Measurements from ENCODE around the gene MPC1L.
A peak's percentile ranks its signal among the peaks of the same experiment; 100 is the strongest.

MPC1L gene

DNA sequence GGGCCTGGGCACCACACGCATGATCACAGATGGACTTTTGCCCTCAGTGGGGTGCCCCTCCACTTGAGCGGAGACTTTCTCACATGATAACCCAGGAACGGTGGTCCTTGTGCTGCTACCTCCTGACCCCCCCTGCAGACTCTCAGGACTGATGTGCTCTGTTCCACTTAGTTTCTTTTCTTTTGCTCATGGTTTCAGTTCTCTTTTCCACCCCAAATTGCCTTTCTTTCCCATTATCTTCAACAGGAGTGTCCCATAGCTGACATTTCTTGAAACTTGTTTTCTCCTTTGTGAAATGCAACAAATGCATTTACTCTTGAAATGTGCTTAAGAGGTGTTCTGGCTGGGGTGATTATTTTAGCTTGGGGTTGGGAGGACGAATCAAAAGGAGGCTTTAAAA lies 9.0 kb downstream of the MPC1L start:
- no peak overlapping the region for H3K4me3 ChIP-seq (replicated peaks; ENCODE audit: low read depth, low read length)
- no peak for TF ChIP-seq CTCF (IDR thresholded peaks at IDR 0.05; ENCODE audit: low read length, missing control alignments)
- no peak for DNase-seq (ENCODE audit: low read depth)

- DNase-seq (ENCODE audit: low read depth) = no peak
- no peak for TF ChIP-seq CTCF (IDR thresholded peaks at IDR 0.05; ENCODE audit: low read length, missing control alignments)
These were observed 14.5 kb downstream of the MPC1L start for GRCh38 chrX:40637687-40638086.

GRCh38 chrX:40644176-40644575 lies 20.9 kb downstream of the MPC1L start:
- H3K4me3 ChIP-seq (replicated peaks; ENCODE audit: low read depth, low read length) = peak overlapping the region; percentile 53
- no peak for TF ChIP-seq CTCF (IDR thresholded peaks at IDR 0.05; ENCODE audit: low read length, missing control alignments)
- DNase-seq (ENCODE audit: low read depth) = peak; percentile 76

More at GRCh38 chrX:40637687-40638086, 14.5 kb downstream of the MPC1L start:
- no peak overlapping the region for H3K4me3 ChIP-seq (replicated peaks; ENCODE audit: low read depth, low read length)

DNA sequence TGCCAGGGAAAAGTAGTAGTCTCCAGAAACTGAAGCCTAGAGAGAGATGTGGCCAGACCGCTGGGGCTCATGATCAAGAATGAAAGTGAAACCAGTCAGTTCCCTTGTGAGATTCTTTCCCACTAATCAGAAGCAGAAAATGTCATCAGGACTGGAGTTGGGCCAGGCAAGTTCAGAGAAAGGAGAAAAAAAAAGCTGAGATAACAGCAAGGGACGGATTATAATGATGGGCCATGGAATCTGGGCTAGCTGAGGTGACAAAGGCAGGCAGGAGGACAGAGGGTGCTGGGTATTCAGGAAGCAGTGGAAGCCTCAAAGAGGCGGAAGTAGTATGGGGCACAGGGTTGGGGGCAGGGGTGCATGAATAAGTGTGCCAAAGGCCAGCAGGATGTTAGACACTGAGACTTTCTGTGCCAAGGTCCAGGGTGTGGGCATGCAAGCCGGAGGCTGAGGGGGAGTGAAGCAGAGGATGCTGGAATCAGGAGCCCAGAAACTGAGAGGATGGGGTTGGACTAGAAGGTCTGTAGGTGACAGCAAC lies 21.7 kb downstream of the MPC1L start:
- peak; percentile 61 for DNase-seq (ENCODE audit: low read depth)
- TF ChIP-seq CTCF (IDR thresholded peaks at IDR 0.05; ENCODE audit: low read length, missing control alignments) = no peak

DNA sequence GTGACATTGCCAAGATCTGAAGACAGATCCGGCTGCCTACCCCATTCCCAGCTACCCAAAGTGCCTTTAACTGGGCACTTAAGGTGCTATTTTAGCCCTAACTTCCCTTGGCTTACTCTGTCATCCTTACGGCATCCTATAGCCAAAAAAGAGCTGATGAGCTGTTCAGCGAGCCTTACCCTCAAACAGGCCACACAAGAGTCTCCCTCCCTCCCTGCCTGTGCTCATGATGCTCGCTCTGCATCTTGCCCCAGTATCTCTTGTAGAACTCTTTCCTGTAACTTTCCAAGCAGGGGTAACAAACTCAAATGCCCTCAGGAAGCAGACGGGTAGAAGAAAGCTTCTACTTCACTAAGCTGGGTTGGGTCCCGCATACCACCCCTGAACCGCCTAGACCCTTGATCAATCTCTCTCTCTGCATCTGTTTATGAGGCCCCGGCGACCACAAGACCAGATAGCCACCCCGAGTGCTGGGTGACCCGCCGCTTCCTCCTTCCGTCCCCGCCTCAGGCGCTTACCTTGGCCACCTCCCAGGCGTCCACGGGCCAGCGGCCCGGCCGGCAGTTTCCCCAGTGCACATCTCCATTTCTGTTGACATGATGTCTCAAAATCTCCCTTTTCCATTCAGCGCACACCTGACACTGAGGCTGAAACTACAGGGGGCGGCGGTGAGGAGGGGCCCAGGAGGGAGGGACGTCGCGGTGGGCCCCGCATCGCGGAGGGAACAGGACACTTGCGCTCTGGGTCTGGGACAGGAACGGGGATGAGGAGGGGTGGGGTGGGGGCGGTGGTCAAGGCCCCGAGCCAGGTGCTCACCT lies 23.5 kb downstream of the MPC1L start:
- no peak for TF ChIP-seq CTCF (IDR thresholded peaks at IDR 0.05; ENCODE audit: low read length, missing control alignments)

More for the DNA sequence above, 21.7 kb downstream of the MPC1L start:
- peak overlapping the region; percentile 53 for H3K4me3 ChIP-seq (replicated peaks; ENCODE audit: low read depth, low read length)

GRCh38 chrX:40647307-40648197 lies 24.3 kb downstream of the MPC1L start, which contains the start of gene CXorf38:
CXorf38 (minus strand) TSS chrX:40647561; CDS start chrX:40647520, 41 bp downstream.
- TF ChIP-seq CTCF (IDR thresholded peaks at IDR 0.05; ENCODE audit: low read length, missing control alignments) = no peak
- peak; percentile 89 for DNase-seq (ENCODE audit: low read depth)
- H3K4me3 ChIP-seq (replicated peaks; ENCODE audit: low read depth, low read length) = peak within 1 kb of the TSS; percentile 73

More for the DNA sequence above, 23.5 kb downstream of the MPC1L start:
- peak overlapping the region; percentile 73 for H3K4me3 ChIP-seq (replicated peaks; ENCODE audit: low read depth, low read length)
- DNase-seq (ENCODE audit: low read depth) = peak; percentile 14
